ENCODE data around the gene SRBD1.

The SRBD1 gene

DNA sequence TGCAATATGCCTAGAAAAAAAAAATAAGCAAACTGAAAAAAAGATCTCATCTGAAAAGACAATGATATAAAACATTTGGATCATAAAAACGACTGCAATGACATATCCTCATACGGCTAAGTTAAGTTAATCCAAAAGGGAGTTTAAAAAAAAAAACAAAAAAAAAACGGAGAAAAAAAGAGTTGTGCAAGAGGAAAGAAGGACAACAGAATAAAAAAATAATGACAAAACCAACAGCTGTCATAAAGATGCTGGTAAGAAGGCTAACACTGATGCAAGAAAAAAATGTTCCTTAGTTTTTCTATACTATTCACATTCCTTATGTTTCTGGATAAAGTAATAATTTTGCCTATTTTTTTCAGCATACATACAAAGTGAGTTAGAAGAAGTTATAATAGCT lies 192.5 kb downstream of the SRBD1 start:
- DNase-seq (ENCODE audit: low read depth) = no peak

DNA sequence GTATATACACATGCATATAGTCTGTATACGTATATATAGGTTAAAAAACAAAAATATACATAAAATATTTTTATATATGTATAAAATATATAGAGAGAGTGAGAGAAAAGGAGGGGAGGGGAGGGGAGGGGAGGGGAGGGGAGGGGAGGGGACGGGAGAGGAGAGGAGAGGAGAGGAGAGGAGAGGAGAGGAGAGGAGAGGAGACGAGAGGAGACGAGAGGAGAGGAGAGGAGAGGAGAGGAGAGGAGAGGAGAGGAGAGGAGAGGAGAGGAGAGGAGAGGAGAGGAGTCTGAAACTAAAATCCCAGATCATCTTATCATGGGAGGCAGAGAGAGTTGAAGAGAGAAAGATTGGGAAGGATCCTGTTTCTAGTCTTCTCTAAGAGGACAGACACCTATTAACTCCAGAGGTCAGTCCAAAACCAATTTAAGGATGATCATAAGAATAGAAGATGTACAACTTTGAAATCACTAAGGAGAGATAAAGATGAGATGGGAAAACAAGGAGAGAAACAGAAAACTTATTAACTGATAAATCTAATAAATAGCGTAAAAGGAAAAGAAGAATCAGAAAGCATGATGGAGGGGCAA lies 195.4 kb downstream of the SRBD1 start:
- DNase-seq (ENCODE audit: low read depth) = no peak

DNA sequence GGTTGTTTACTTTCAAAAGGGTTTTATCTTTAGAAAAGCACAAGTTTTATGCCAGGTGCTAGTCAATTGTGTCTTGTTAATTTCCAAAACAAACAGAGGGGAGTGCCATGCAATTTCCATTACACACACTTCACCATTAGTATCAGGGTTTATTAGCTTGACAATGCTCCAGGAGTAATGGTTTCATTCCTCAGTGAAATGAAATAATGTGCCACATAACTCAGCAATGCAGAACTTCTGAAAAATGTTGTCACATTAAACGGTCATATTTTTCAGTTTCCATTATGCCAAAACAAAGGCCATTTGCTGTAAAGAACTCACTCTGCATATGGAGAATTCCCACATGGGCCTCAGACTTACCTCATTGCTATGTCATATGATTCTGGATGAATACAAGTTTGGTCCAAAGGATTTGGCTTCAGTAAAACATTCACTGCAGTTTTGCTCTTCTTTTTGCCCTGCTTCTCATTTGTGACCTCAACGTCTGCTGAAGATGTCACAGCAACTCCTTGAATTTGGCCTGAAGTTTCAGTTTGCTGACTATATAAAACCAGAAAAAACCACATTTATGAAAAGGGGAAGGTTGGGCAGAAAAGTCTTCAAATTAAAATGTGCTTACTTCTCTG lies 198.2 kb downstream of the SRBD1 start:
- no peak for DNase-seq (ENCODE audit: low read depth)

DNA sequence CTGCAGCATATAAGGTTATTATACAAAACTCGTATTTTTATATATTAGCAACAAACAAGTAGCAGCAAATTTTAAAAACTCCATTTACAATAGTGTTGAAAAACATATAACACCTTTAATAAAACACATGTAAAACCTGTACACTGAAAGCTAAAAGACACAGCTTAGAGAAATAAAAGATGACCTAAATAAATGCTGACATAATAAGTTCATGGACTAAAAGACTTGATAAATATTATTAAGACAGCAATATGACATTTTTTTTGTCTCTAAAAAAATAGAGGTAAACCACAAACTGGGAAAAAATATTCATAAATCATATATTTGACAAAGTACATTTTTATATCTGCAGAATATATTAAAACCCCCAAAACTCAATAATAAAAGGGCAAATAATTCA lies 201.4 kb downstream of the SRBD1 start:
- DNase-seq (ENCODE audit: low read depth) = no peak

DNA sequence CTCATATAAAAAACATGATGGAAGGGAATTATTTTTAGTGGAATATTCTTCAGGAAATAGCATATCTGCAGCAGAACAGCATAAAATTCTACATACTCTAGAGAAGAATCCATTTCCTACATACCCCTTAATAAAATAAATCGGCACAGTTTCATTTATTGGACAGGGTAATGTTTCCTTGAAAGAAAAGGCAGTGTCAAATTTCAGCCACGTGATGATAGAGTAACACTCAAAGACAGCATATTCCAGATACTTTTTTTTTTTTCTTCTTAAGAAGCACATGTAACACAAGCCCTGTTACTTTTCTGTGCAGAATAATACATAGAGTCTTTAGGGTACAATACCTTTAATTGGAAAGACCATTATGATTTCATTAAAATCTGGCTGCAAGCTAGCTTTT lies 204.4 kb downstream of the SRBD1 start:
- no peak for DNase-seq (ENCODE audit: low read depth)

DNA sequence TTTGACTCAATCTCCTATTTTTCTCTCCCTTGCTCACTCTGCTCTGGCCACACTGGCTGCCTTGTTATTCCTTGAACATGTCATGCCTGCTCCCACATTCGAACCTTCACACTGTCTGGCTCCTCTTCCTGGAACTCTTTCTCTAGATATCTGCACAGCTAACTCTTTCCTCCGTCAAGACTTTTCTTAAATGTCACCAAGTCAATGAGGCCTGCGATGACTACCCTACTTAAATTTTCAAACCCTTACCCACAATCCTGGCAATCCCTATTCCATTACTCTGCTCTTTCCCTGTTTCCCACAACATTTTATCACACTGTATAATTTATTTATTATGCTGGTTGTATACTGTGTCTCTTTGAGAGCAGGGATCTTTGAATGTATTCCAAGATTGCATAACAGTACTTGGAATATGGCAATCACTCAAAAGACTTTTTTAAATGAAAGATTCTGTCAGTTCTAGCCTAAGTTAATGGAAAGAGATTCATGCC lies 206.2 kb downstream of the SRBD1 start:
- no peak for DNase-seq (ENCODE audit: low read depth)

DNA sequence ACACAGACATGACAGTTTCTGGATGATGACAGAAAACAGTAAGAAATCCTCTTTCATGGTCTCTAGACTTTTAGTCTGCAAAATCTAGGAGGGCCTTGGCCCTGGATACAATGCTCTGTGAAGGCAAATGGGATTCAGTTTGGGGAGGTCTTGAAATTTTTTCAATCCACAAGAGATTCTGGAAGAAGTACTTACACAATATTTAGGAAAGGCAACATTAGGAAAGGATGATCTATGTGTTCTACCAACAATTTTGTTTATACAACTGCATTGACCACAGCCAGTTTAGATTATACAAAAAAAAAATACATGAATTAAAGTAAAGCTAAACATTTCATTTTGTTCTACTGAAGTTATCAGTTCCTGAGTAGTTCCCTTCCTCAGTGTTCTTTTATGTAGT lies 208.0 kb downstream of the SRBD1 start:
- no peak for DNase-seq (ENCODE audit: low read depth)

DNA sequence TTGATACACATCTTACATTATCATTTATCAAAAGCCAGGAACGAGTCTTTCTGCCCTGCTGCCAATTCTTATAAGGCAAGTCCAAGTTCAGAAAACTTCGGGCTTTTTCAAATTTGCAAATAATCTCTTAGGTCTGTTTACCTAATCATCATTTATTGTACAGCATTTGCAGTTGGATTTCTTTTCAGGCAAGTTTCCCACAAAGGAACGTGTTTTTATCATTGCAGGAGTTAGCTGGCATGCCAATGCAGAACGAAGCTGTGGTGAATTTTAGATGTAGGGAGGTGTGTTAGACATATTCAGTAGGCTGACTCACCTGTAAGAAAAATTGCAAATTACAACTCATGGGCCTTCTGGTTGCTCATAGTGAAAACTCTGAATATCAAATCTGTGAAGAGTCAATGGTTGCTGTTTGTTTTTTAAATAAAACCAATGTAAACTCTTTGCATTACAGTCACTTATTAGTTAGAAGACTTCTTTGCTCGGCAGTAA lies 209.6 kb downstream of the SRBD1 start:
- no peak for DNase-seq (ENCODE audit: low read depth)

DNA sequence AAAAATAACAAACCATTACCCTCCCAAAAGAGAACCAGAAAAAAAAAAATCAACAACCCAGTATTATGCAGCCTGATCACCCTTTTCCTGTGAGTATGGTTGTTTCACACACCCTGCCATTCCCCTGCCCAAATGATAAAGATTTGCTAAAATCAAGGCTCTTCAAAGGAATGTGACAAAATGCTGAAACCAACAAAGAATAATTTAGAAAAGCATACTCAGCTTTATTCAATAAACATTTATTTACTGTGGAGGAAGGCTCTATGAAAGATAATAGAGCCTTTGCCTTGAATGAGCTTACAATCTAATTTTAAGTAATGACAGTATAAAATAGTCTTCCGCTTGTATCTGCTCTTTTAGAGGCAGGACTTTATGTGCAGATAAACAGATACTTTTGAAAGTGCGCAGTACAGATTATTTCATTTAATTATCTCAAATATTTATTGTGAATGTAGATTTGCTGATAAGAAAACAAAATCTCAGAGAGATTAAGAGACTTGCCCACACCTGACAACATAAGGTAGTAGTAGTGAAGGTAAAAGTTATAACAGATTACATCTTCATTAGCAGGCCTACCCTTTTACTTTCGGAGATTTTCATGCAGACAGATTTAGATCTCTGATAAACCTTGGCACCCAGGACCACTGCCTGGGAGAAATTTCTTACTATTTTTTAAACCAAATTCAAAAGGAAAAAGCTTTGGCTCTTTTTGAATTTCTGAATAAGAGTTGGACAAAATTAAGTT lies 211.9 kb downstream of the SRBD1 start:
- DNase-seq (ENCODE audit: low read depth) = no peak

DNA sequence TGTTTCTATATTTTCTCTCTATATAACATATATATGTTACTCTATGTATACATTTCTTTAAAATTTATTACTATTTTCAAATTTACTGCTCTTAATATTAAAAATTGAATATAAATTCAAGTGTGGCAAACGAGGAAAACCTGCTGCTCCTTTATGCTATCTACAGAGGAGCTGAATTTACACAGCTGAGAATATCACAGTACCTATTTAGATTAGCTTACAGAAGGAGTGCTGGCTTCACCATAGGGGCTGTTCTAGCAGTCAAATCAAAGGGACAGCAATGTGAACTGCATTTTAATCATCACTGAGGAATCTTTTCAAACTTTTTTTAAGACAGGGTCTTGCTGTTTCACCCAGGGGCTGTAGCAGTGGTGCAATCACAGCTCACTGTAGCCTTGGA lies 213.8 kb downstream of the SRBD1 start:
- DNase-seq (ENCODE audit: low read depth) = no peak

DNA sequence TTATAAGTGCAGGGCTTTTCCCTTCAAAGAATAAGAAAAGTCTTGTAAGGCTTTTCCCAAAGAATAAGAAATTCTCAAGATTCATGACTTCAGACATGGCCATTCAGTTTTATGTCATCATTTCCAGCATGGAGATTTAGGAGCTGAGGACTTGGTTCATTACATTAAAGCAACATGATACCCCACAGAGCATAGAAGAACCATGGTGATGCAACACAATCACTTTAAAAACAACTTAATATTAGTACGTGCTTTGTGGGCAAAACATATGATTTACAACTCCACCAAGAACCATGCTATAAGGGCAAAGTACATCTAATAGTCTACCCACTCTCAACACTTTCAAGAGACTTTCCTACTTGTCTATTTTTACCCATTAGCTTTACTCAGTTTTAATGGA lies 214.4 kb downstream of the SRBD1 start:
- no peak for DNase-seq (ENCODE audit: low read depth)

DNA sequence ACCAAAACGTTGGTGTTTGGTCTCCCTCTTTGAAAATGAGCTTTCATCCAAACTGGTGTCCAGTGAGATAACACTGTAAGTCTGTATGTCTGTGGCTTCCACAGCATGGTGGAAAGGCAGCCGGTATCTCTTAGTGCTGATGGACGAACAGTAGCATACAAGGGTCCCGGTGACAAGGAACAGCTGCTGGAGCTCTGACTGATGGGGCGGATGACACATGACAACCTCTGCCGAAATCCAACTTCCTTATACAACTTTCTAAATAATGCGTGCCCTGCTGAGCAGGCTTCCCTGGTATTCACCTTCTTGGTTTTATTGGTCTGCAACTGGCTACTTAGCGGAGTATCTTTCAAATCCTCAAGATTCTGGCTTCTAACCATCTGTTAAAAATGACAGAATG lies 216.2 kb downstream of the SRBD1 start:
- no peak for DNase-seq (ENCODE audit: low read depth)

DNA sequence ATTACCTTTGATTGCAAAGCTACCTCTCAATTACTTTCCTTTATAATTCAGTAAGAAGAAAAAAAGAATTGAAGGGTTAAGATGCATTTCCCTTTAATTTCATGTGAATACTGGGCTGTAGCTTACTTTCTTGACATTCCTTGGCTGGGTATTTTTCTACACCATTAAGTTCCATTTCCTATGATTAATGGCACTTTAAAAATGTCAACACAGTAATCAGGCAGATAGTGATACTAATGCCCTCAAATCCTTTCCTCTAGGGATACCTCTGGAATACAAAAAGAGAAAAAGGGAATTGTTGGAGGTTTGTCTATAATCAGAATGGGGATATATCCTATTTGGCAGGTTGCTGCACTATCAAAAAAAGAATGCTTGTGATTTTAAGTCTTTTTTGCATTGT lies 216.9 kb downstream of the SRBD1 start:
- no peak for DNase-seq (ENCODE audit: low read depth)

DNA sequence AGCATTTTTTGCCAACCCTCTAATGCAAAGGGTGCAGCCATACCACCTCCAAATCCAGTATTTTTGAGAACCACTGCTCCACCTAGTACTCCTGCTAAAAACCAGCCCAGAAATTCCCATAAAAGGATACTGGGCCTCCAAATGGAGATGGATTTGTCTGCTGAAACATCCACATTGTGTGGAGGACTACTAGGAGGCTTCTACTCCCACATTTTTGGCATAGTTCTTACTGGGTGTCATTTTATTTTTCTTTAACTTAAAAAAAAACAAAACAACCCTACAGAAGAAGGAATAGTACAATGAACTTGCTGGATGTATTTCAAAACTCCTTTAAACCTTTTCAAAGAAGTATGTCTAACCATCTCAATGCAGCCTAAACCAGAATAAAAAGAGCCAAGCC lies 219.2 kb downstream of the SRBD1 start:
- DNase-seq (ENCODE audit: low read depth) = no peak

DNA sequence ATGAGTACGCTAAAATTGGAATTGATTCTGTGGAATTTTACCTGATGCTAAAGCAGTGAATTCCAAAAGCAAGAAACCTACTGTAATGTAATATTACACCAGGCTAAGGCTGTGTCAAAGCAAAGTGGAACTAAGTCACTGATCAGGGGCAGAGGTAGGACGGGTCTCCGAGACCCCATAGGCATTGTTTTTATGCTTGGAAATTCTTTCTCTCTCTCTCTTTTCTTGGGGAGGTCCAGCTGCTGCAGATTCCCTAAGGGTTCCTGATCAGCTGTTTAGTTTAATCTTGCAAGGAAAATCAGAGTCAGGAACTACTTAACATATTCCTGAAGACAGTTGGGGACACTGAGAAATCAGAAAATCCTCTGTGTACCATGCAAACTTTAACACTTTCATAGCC lies 220.2 kb downstream of the SRBD1 start:
- no peak for DNase-seq (ENCODE audit: low read depth)

DNA sequence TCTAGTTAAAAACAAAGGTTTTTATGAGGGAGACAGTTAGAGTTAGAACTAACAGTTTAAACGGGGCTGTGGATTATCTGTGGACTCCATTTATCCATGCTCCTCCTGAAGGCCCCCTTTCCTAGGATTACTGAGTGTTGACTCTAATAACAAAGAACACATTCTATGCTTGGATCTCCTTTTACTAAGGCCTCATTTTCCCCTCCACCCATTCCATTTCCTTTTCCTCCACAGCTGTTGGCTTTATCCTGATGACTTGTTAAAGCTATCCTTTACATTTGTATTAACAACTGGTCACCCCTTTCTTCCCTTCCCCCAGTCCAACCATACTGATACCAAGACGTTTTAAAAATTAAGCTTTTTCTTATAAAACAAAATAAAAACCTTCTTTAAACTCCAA lies 220.6 kb downstream of the SRBD1 start:
- no peak for DNase-seq (ENCODE audit: low read depth)

DNA sequence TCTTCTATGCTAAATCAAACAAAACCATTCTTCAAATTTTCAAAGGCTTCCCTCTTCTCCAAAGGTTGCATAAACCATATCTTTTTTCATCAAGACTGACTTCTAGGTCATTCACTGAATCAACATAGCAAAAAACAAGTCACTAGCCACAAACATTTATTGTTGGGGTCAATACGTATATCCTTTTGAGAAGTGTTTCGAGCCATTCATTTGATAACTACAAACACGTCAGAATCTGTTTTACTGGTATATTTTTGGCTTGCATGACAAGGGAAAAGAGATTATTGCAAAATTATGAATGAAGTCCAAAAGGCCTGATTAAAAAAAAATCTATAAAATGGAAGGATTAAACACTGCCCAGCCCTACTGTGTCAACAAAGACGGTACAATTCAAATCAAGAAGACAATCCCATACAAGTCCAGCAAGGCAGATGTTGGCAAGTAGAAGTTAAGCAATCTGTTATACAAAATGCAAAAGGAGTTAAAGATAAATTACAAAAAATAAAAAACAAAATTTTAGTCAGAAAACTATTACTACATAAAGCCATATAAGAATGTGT lies 222.4 kb downstream of the SRBD1 start:
- DNase-seq (ENCODE audit: low read depth) = no peak

DNA sequence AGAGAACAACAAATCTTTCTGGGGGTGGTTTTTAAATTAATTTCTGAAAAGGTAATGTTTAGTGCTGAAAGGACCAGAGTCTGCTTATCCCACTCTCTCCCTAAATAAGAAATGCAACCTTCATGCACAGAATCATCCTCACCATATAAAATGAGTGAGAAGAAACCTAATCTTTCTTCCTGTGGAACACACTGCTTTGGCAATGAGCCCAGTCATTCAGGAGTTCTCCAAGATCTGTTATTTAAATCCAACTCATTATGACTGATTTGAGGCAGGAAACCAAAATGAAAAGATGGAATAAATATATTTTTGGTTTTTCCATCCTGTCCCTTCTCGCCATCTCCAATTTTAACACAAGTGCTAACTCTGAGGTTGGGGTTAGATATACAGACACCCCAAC lies 228.3 kb downstream of the SRBD1 start:
- DNase-seq (ENCODE audit: low read depth) = no peak

DNA sequence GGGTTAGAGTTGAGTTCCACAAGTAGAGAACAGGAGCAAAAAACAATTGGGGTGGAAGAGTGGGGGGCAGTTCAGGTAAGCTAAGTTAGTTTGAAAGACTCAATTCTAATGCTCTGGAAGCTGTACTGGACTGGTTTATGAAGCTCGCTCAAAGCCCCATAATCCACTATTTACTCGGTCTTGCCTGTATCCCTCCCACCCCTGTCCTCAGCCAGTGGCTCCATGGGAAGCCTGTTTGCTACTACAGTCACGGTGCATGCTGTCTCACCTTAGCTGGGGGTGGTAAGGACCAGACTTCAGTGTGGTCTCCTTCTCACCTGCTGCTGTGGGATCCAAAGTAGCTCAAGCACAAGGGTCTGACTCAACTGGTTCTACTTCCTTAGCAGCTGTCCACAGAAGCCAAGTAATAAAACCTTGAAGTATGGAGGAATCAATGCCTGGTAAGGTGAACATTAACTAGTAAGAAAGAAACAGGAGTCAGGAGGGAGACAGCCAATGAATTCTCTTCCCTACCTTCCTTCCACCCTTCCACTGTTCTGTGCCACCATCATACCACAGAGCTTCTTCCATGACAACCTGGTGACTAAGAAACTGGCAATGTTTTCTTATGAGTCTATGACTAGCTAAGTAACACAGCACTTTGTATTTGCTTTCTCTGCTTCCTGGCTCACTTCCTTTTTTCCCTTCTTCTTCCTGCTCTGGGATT lies 230.8 kb downstream of the SRBD1 start:
- no peak for DNase-seq (ENCODE audit: low read depth)

DNA sequence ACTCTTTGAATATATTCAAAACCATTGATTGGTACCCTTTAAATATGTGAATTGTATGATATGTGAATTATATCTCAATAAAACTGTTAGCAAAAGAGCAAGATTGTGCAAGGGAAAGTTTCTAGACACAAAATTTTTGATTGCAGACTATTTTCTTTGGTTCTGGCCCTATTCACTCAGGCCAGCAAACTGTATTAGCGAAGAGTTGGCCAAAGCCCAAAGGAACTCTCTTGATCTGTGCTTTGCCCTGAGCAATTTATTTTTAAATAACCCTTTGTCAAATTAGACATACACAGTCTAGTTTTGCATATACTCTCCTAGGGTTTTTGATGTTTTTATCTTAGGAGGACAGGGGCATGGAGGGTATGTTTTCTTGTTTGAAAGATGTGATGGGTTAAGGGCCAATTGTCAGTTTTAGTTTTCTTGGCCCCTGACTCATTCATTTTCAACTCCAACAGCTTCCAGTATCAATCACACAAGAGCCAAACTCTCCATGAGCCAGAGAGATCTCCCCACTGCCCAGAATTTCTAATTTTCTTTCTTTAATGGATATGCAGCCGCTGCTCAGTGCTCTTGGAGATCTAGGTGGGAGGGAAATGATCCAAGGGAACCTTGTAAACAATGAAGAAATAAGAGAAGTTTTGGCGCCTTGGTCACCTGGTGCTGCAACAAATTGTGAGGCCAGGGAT lies 231.5 kb downstream of the SRBD1 start:
- no peak for DNase-seq (ENCODE audit: low read depth)

DNA sequence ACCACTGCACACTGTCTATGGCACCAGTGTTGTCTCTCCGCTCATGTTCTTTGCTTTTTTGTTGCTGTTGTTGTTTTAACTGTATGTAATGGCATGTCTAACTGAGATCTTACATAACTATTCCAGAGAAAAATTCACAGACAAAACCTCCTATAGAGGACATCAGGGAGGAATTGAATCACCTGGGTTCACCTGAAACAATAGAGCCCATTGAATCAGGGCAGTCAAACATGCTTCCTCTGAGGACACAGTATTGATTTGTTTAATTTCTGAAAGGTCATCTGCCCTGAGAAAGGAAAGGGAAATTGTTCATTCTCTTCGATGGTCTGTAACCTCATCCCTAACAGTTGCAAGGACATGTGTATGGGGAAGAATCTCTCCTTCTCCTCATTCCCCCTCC lies 237.5 kb downstream of the SRBD1 start:
- no peak for DNase-seq (ENCODE audit: low read depth)

DNA sequence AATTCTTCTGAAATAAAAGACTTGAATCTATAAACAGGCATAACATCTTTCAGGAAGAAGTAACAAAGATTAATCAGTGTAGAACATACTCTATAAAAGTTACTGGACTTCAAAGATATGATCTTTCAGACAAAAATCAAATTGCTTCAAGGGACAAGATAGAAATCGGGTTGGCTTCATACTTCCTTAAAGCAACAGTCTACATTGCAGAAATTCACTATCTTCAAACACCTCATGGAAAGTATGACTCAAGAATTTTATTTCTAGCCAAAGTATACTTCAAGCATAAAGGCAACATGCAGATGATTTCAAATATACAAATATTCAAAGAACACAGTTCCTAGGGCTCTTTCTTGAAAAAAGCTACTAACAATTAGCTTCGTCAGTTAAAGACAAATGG lies 240.7 kb downstream of the SRBD1 start:
- no peak for DNase-seq (ENCODE audit: low read depth)

All from stimulated activated CD8-positive, alpha-beta memory T cell treated with anti-CD3 and anti-CD28 coated beads, Interleukin-15, amount 100 ng/mL, for 24 hours (primary cell).